DND-41 (cell line): Measurements from ENCODE around the gene LMX1A.

Experiments used
- EZH2 ChIP-seq: IDR thresholded peaks from 3 replicates; pipeline ENCODE4 v1.6.1; 2012; ENCODE audit warnings: borderline replicate concordance, low read depth, mild to moderate bottlenecking, moderate library complexity, low read length, inconsistent platforms; ENCODE audit not compliant: severe bottlenecking
- TF ChIP-seq, protein P1 (sequence below): IDR thresholded peaks from 2 replicates; pipeline ENCODE4 v1.5.1; 2012; ENCODE audit warnings: borderline replicate concordance, low read length, moderate library complexity, mild to moderate bottlenecking; ENCODE audit not compliant: poor library complexity, severe bottlenecking; ENCODE audit errors: extremely low read depth

DNA sequence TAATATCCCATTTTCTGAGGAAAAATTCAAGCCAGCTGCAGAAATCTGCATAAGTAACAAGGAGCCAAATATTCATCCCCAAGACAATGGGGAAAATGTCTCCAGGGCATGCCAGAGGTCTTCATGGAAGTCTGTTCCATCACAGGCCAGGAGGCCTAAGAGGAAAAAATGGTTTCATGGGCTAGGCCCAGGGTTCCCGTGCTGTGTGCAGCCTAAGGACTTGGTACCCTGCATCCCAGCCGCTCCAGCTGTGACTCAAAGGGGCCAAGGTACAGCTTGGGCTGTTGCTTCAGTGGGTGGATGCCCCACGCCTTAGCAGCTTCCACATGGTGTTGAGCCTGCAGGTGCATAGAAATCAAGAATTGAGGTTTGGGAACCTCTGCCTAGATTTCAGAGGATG, 173.5 kb downstream of the LMX1A start:
- TF ChIP-seq, protein P1, sequence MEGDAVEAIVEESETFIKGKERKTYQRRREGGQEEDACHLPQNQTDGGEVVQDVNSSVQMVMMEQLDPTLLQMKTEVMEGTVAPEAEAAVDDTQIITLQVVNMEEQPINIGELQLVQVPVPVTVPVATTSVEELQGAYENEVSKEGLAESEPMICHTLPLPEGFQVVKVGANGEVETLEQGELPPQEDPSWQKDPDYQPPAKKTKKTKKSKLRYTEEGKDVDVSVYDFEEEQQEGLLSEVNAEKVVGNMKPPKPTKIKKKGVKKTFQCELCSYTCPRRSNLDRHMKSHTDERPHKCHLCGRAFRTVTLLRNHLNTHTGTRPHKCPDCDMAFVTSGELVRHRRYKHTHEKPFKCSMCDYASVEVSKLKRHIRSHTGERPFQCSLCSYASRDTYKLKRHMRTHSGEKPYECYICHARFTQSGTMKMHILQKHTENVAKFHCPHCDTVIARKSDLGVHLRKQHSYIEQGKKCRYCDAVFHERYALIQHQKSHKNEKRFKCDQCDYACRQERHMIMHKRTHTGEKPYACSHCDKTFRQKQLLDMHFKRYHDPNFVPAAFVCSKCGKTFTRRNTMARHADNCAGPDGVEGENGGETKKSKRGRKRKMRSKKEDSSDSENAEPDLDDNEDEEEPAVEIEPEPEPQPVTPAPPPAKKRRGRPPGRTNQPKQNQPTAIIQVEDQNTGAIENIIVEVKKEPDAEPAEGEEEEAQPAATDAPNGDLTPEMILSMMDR: no peak
- no peak for TF ChIP-seq EZH2
